HUES64 (cell line): ENCODE data around the gene NVL.
"Not testable (repeated sequence)": the region's sequence is repeated elsewhere in the genome, so short reads cannot be mapped to it uniquely, and the experiment has no call there.

Experiments used
- H3K27ac ChIP-seq: 2 replicates; pipeline ENCODE4 v1.7.0; 2013; ENCODE audit warnings: low read depth, low read length, inconsistent platforms
- H3K27me3 ChIP-seq: 2 replicates; pipeline ENCODE4 v1.6.1; 2013; ENCODE audit warnings: mild to moderate bottlenecking, low read length; ENCODE audit not compliant: insufficient read depth
- H3K36me3 ChIP-seq: 2 replicates; pipeline ENCODE4 v1.6.1; 2013; ENCODE audit warnings: mild to moderate bottlenecking, low read length; ENCODE audit not compliant: insufficient read depth
- H3K4me1 ChIP-seq: 2 replicates; pipeline ENCODE4 v1.6.1; 2013; ENCODE audit warnings: mild to moderate bottlenecking, low read length, moderate library complexity; ENCODE audit not compliant: insufficient read depth
- H3K4me3 ChIP-seq: 2 replicates; pipeline ENCODE4 v1.5.1; 2013; ENCODE audit warnings: mild to moderate bottlenecking, low read length, moderate library complexity
- H3K9ac ChIP-seq: 2 replicates; pipeline ENCODE4 v1.6.1; 2013; ENCODE audit warnings: mild to moderate bottlenecking, low read depth, low read length
- H3K9me3 ChIP-seq: 2 replicates; pipeline ENCODE4 v1.6.1; 2013; ENCODE audit warnings: low read depth, low read length; ENCODE audit not compliant: insufficient read depth
- WGBS: fragments of 150-250, 120-280 bp; methylation state at CpG from one replicate; pipeline ENCODE4 v1.1.7; 2013; ENCODE audit warnings: missing lambda C conversion rate; 5-methylcytosine and 5-hydroxymethylcytosine counted together

NVL gene

DNA sequence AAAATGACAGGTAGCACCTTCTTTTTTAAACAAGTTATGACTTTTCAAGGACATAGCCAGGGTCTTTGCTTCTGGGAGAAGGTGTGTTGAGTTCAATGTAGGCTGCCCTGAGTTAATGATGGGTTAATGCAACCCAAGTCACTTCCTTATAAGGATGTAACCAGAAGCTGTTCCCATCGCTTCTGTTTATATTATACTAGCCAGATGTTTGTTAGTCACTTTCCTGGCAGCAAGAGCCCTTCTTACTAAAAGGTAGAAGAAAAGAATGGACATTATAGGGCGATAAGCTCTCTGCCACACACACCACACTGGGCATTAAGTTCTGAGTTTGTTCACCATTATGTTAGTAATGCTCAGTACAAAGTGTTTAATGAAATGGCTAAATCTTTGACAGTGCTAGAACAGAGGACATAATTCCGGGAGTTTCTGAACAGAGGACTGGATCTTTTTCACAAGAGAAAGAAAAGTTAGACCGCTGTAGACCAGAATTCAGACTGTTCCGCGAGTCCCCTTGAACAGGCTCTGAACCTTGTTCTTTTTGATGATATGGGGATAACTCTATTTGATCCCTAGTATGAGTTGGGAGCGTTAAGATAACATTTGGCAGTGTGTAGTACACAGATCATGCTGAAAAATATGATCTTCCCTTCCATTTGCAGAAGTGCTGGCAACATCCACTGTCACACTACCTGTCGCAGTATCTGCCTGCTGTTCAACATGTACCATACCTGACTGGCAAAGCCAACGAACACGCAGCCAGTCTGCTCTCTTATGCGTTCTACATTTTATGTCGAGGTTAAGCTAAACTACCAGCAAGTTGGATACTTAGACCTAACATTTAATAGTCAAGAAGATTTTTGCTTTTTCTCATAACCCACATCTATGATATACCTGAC is 105.9 kb downstream of the NVL start:
- Histone ChIP-seq H3K4me1 (peaks cover 12% of the 10 kb centered on the region), H3K4me3 (no peak overlapping the region), H3K36me3 (peaks cover 25% of the 10 kb centered on the region), H3K9me3 (no peaks in the 10 kb centered on the region), H3K27ac (peak overlapping the region; percentile 45), H3K9ac (no peak overlapping the region), H3K27me3 (no peaks in the 10 kb centered on the region)
- WGBS, result 90% methylated on average over 12 of the region's 12 CpGs

DNA sequence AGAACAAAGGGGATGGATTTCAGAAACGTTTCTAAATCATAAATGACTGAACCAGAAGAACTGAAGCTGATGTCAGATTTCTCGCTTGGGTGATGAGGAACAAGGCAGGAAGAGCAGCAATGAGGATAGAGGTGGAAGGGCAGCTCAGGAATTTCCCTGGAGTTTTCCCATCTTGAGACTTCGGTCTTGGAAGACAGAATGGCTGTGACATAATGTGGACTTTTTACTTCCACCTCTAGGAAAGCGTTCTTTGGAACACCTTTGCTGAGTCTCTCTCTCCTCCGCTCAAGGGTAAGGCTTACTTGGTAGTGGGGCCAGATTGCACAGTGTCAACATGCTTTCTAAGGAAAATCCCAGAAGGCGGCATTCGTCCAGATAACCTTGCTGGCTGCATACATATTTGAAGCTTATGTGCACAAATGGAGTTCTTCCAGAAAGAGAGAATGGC is 110.3 kb downstream of the NVL start:
- no peaks in the 10 kb centered on the region for H3K36me3 ChIP-seq
- no peak overlapping the region for H3K27ac ChIP-seq

DNA sequence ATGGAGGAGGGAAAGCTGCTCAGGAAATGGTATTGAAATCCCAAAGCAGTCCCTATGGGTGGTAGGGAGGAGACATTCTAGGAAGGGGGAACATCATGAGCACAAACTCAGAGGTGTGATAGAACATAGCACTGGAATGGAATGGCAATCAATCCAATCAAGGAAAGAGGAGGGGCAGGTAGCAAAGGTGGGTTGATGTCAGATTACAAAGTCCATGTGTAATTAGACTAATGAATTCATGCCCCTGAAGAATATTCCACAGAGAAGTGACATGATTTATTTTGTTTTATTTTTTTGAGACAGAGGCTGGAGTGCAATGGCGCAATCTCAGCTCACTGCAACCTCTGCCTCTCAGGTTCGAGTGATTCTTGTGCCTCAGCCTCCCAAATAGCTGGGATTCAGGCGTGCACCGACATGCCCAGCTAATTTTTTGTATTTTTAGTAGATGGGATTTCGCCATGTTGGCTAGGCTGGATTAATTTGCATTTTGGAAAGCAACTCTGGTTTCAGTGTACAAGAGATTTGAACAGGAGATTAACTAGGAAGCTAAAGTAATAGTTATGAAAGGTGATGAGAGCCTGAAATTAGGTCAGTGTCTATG is 110.9 kb downstream of the NVL start:
- no peaks in the 10 kb centered on the region for H3K36me3 ChIP-seq
- no peaks in the 10 kb centered on the region for H3K9me3 ChIP-seq
- H3K4me1 ChIP-seq, result peaks cover 19% of the 10 kb centered on the region
- H3K27ac ChIP-seq, result no peak overlapping the region
- H3K9ac ChIP-seq, result no peak overlapping the region
- H3K4me3 ChIP-seq, result no peak overlapping the region
- no peaks in the 10 kb centered on the region for H3K27me3 ChIP-seq
- 83% methylated on average over 5 of the region's 5 CpGs for WGBS

More for the DNA sequence above, 110.3 kb downstream of the NVL start:
- Histone ChIP-seq H3K9me3 (no peaks in the 10 kb centered on the region), H3K27me3 (no peaks in the 10 kb centered on the region), H3K9ac (no peak overlapping the region), H3K4me3 (no peak overlapping the region), H3K4me1 (peaks cover 19% of the 10 kb centered on the region)
- 92% methylated on average over 7 of the region's 7 CpGs for WGBS

DNA sequence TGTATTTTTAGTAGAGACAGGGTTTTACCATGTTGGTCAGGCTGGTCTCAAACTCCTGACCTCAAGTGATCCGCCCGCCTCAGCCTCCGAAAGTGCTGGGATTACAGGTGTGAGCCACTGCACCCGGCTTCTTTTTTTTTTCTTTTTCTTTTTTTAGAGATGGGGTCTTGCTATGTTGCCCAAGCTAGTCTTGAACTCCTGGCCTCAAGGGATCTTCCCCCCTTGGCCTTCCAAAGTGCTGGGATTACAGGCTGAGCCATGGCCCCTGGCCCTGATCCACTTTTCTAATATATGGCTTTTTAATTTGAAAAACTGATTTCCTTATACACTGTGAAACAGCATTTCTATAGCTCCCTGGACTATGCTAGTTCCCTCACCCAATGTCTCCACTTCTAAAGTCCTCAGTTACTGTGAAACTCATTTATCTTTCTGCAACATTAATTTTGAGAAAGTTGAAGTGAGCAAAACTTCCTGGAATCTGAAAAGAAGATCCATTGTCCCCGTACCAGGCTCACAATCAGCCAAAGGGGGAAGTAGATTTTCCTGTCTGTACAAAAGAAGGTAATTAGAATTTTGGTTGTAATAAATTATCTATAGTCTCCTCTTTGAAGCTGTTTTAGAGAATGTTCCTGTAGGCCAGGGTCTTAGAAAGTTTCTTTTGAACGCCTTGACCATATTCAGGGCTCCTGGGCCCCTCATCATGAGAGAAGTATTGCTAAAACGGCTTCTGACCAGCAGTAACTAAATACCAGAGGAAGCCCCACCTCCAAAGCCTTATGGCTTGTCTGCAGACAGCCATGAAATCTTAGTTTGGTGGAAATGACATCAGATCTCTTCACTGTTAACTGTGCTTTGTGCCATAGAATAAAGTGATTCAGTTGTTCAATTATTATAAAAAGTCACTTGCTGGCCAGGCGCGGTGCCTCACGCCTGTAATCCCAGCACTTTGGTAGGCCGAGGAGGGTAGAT is 112.0 kb downstream of the NVL start:
- Histone ChIP-seq H3K4me1 (peaks cover 17% of the 10 kb centered on the region; the same call in 1 of the 2 replicates), H3K4me3 (no peak overlapping the region), H3K27me3 (no peaks in the 10 kb centered on the region), H3K36me3 (no peaks in the 10 kb centered on the region), H3K9ac (no peak overlapping the region), H3K27ac (no peak overlapping the region), H3K9me3 (no peaks in the 10 kb centered on the region)
- 91% methylated on average over 11 of the region's 11 CpGs for WGBS

DNA sequence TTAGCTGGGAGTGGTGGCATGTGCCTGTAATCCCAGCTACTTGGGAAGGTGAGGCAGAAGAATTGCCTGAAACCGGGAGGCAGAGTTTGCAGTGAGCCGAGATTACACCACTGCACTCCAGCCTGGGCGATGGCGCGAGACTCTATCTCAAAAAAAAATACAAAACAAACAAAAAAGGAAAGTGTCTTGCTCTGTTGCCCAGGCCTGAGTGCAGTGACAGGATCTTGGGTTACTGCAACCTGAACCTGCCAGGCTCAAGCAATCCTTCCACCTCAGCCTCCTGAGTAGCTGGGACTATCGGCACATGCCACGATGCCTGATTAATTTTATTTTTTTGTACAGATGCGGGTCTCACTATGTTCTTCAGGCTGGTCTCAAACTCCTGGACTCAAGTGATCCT is 113.6 kb downstream of the NVL start:
- no peak overlapping the region for H3K9ac ChIP-seq
- 98% methylated on average over 8 of the region's 8 CpGs for WGBS
- H3K4me3 ChIP-seq, result no peak overlapping the region
- no peaks in the 10 kb centered on the region for H3K27me3 ChIP-seq
- H3K27ac ChIP-seq, result no peak overlapping the region
- no peaks in the 10 kb centered on the region for H3K36me3 ChIP-seq
- H3K4me1 ChIP-seq, result peaks cover 20% of the 10 kb centered on the region; the same call in 1 of the 2 replicates
- H3K9me3 ChIP-seq, result no peaks in the 10 kb centered on the region

DNA sequence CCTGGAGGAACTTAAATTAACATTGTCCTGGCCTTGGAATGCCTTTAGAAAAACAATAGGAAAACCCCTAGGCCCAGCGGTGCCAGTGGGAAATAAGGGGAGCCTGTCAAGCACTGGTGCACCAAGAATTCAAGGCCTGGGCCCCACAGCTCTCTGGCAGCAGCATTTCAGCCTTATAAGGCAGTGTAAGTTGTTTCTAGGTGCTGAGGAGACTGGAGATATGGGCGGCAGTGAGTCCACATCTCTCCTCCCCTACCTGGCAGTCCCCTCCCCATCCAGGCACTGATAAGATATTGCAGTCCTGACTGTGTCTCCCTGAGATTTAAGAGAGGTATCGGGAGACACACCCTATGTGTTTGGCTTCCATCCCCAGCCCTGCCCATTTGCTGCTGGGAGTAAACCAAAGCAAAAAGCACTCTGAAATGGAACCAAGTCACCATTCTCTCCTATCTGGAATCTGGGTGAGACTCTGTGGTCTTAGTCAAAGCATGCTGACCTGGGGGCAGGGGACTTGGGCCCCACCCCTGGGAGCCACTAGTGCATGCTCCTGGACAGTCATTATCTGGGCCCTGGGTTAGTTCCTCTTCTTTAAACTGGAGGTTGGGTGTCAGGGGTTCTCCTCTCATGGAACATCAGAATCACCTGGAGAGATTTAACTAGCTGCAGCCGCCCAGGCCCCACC is 116.4 kb downstream of the NVL start:
- H3K27ac ChIP-seq, result peak overlapping the region; percentile 81; the same call in 1 of the 2 replicates
- no peak overlapping the region for H3K9ac ChIP-seq
- WGBS, result 68% methylated on average over 4 of the region's 4 CpGs
- no peaks in the 10 kb centered on the region for H3K36me3 ChIP-seq
- no peaks in the 10 kb centered on the region for H3K9me3 ChIP-seq
- peaks cover 16% of the 10 kb centered on the region; the same call in 1 of the 2 replicates for H3K4me1 ChIP-seq
- H3K4me3 ChIP-seq, result no peak overlapping the region
- H3K27me3 ChIP-seq, result no peaks in the 10 kb centered on the region

DNA sequence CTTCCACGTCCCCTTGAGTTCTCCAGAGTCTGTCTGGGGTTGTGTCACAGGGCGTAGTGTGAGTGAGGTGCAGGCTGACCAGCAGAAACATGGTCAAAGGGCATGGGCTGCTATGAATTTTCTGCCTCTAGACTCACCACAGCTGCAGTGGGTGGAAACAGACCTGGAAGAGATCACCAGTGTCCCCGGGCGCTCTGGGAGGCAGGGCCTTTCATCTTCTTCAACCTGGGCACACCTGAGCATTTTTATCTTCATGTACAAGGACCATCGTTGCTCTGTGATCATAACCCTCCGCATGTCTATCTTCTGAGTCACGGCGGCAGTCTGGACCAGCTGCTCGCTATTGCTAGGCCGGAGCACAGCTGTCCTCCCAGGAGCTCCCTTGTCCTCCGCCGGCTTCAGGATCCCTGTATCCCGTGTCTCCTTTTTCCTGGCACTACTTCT is 117.3 kb downstream of the NVL start:
- no peaks in the 10 kb centered on the region for H3K36me3 ChIP-seq
- H3K27ac ChIP-seq, result peak overlapping the region; percentile 81; the same call in 1 of the 2 replicates
- H3K9me3 ChIP-seq, result no peaks in the 10 kb centered on the region
- no peak overlapping the region for H3K9ac ChIP-seq
- H3K4me1 ChIP-seq, result peaks cover 12% of the 10 kb centered on the region; the same call in 1 of the 2 replicates
- no peaks in the 10 kb centered on the region for H3K27me3 ChIP-seq
- WGBS, result 92% methylated on average over 13 of the region's 13 CpGs
- no peak overlapping the region for H3K4me3 ChIP-seq

DNA sequence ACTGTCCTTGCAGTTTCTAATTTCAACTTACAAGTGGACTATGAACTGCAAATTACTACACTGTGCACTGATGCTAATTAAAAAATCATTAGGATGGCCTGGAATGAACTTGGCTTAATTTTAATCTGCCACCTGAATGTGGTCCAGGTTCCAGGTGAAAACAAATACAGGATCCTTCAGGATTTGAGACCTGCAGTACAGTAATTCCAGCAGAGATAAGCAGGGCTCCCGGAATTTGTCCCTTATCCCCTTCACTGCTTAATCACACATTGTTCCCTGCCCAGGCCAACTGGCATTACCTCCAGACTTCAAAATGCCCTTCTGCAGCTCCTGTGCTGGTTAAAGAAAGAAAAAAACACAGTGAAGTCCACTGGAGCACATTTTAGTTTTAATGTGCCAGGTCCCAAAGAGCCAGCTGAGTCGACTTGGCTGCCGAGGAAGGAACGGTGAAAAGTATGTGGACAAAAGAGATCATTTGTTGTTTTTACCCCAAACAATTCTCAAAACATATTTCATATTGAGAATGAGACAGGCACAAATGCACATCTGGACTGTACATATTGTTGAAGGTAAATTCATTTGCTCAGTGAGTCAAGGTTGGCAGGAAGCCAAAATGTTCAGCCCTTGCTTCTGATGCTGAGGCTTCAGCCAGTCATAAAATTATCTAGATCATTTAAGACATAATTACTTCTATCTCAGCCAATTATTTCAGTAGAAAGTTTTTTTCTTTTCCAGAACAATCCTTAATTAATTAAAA is 118.6 kb downstream of the NVL start:
- H3K36me3 ChIP-seq, result no peaks in the 10 kb centered on the region
- no peaks in the 10 kb centered on the region for H3K27me3 ChIP-seq
- peaks cover 12% of the 10 kb centered on the region; the same call in 1 of the 2 replicates for H3K4me1 ChIP-seq
- no peak overlapping the region for H3K27ac ChIP-seq
- no peaks in the 10 kb centered on the region for H3K9me3 ChIP-seq
- no peak overlapping the region for H3K9ac ChIP-seq
- H3K4me3 ChIP-seq, result no peak overlapping the region
- 92% methylated on average over 4 of the region's 4 CpGs for WGBS

DNA sequence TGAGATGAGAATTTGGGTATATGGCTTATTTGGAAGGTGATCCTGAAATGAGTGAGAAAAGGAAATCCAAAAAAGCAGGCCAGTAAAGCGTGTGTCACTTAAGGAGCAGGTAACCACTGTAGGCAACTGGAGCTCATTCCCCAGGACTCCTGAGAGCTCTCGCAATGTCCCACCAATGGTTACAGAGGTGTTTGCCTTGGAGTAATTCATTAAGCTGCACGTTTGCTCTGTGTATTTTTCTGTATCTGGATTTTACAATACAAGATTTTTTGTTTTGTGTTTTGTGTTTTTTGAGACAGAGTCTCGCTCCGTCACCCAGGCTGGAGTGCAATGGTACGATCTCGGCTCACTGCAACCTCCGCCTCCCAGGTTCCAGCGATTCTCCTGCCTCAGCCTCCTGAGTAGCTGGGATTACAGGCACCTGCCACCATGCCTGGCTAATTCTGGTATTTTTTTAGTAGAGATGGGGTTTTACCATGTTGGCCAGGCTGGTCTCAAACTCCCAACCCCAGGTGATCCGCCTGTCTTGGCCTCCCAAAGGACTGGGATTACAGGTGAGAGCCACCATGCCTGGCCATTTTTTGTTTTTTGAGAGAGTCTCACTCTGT is 123.9 kb downstream of the NVL start:
- not testable (repeated sequence) for H3K9ac ChIP-seq
- peaks cover 28% of the 10 kb centered on the region for H3K4me1 ChIP-seq

More for the DNA sequence above, 123.9 kb downstream of the NVL start:
- 83% methylated on average over 10 of the region's 10 CpGs for WGBS
- H3K27ac ChIP-seq, H3K9me3 ChIP-seq, H3K27me3 ChIP-seq, H3K4me3 ChIP-seq, H3K36me3 ChIP-seq: not testable (repeated sequence)
